RWPE1 (cell line): ENCODE results near the gene MYO15B.

Experiments
- CTCF ChIA-PET: fragments of 350-600 bp; sonication (Branson Sonifier 250); formaldehyde crosslinking; extraction: SDS; loops from one replicate; lab custom pipeline; 2021; lab: Yijun Ruan, JAX
- POLR2A ChIA-PET: fragments of 400-600 bp; formaldehyde crosslinking; extraction: SDS; loops from one replicate; lab custom pipeline; 2020; ENCODE audit warnings: antibody characterized with exemption; ENCODE audit not compliant: low non-redundant PET; lab: Yijun Ruan, JAX
- DNase-seq: peaks from one replicate; pipeline ENCODE4 v3.0.0; 2012; ENCODE audit warnings: low spot score
- H3K27ac ChIP-seq: fragments of 450-650 bp; 2 replicates; pipeline ENCODE4 v1.5.1; 2017
- CTCF ChIP-seq: fragments of 450-650 bp; conservative IDR thresholded peaks from 2 replicates; pipeline ENCODE4 v1.5.1; 2017; ENCODE audit warnings: low read depth, mild to moderate bottlenecking

MYO15B gene

GRCh38 chr17:75584849-75585175, 2.8 kb upstream of the MYO15B start:
- TF ChIP-seq CTCF = no peak
- ChIA-PET POLR2A (no interaction called here), CTCF (interaction anchor here (2.7 kb wide), 1 partner anchor 16 kb away, joined by 15 read pairs; no protein-coding TSS in a partner anchor)
- no peak overlapping the region for H3K27ac ChIP-seq
- DNase-seq = no peak

- POLR2A ChIA-PET = no interaction called here
- no peak for TF ChIP-seq CTCF
Observed at GRCh38 chr17:75588596-75589011, 1.0 kb downstream of the MYO15B start.

GRCh38 chr17:75589012-75589918, 1.7 kb downstream of the MYO15B start:
- POLR2A ChIA-PET = no interaction called here
- CTCF ChIA-PET = interaction anchor here (0.7 to 3.7 kb wide), 4 partner anchors 12 to 208 kb away, joined by 3 to 29 read pairs (median 7); partner anchors contain the start of gene SMIM5

More at GRCh38 chr17:75588596-75589011, 1.0 kb downstream of the MYO15B start:
- CTCF ChIA-PET = interaction anchor here (0.5 to 3.7 kb wide), 5 partner anchors 11 to 188 kb away, joined by 3 to 29 read pairs (median 3); no protein-coding TSS in a partner anchor
- DNase-seq = no peak
- peak overlapping the region; percentile 77 for H3K27ac ChIP-seq

GRCh38 chr17:75589919-75590303, 2.3 kb downstream of the MYO15B start:
- TF ChIP-seq CTCF = no peak
- peak overlapping the region; percentile 77 for H3K27ac ChIP-seq
- POLR2A ChIA-PET = interaction anchor here (0.6 kb wide), 1 partner anchor 31 kb away, joined by 4 read pairs; no protein-coding TSS in a partner anchor

More at GRCh38 chr17:75589012-75589918, 1.7 kb downstream of the MYO15B start:
- TF ChIP-seq CTCF = peak; percentile 88
- peak overlapping the region; percentile 77 for H3K27ac ChIP-seq
- peak; percentile 96 for DNase-seq

GRCh38 chr17:75590314-75590761, 2.7 kb downstream of the MYO15B start:
- no peak for DNase-seq
- H3K27ac ChIP-seq = peak overlapping the region; percentile 77; the same call in 1 of the 2 replicates
- POLR2A ChIA-PET = interaction anchor here (0.6 kb wide), 1 partner anchor 30 kb away, joined by 4 read pairs; no protein-coding TSS in a partner anchor
- no peak for TF ChIP-seq CTCF
- CTCF ChIA-PET = interaction anchor here (1.0 to 3.7 kb wide), 3 partner anchors 11 to 85 kb away, joined by 4 to 29 read pairs (median 10); partner anchors contain the start of gene SMIM5

More at GRCh38 chr17:75589919-75590303, 2.3 kb downstream of the MYO15B start:
- CTCF ChIA-PET = interaction anchor here (0.7 to 3.7 kb wide), 4 partner anchors 11 to 209 kb away, joined by 4 to 29 read pairs (median 7); partner anchors contain the start of gene SMIM5
- no peak for DNase-seq
